22Rv1 (cell line): ENCODE results near the gene INSIG2.

ENCODE experiments used
- H3K27ac ChIP-seq: fragments of 450-650 bp; 2 replicates; pipeline ENCODE4 v1.5.1; 2017
- CTCF ChIP-seq: fragments of 450-650 bp; IDR thresholded peaks from 2 replicates; pipeline ENCODE4 v1.5.1; 2017; ENCODE audit warnings: mild to moderate bottlenecking
- ZFX ChIP-seq: fragments of 450-650 bp; IDR thresholded peaks from 2 replicates; pipeline ENCODE4 v1.6.1; 2017; ENCODE audit warnings: antibody characterized with exemption, borderline replicate concordance

The INSIG2 gene

GRCh38 chr2:118120401-118120780 is 32.1 kb downstream of the INSIG2 start:
- H3K27ac ChIP-seq: no peak overlapping the region
- TF ChIP-seq CTCF: no peak
- no peak for TF ChIP-seq ZFX

GRCh38 chr2:118121101-118121500 is 32.8 kb downstream of the INSIG2 start:
- H3K27ac ChIP-seq: no peak overlapping the region
- TF ChIP-seq ZFX (no peak), CTCF (no peak)

- H3K27ac ChIP-seq: no peak overlapping the region
- TF ChIP-seq ZFX (no peak), CTCF (no peak)
Observed at GRCh38 chr2:118121986-118122524, 33.8 kb downstream of the INSIG2 start.

- TF ChIP-seq ZFX (no peak), CTCF (no peak)
Observed at GRCh38 chr2:118122594-118123281, 34.5 kb downstream of the INSIG2 start.

GRCh38 chr2:118123561-118124232 is 35.4 kb downstream of the INSIG2 start:
- TF ChIP-seq ZFX: no peak
- no peak for TF ChIP-seq CTCF
- H3K27ac ChIP-seq: no peak overlapping the region

More at GRCh38 chr2:118122594-118123281, 34.5 kb downstream of the INSIG2 start:
- no peak overlapping the region for H3K27ac ChIP-seq

- TF ChIP-seq ZFX: no peak
- no peak for TF ChIP-seq CTCF
- H3K27ac ChIP-seq: no peak overlapping the region
Observed at GRCh38 chr2:118124288-118124891, 36.1 kb downstream of the INSIG2 start.

GRCh38 chr2:118127250-118127649 is 39.0 kb downstream of the INSIG2 start:
- H3K27ac ChIP-seq: no peak overlapping the region
- TF ChIP-seq ZFX (no peak), CTCF (no peak)
